Activated B cell treated with CpG ODN at 0.5 μM for 24 hours (primary cell): ENCODE data around the gene PANK4. TPM values are rescaled to one million over a fixed set of nuclear protein-coding genes. Genes with fewer than 3 reads are reported as not detected.

Experiments used
- ATAC-seq: fragments of 200-7000 bp; cut with Tn5 transposase; one replicate; pipeline ENCODE4 v1.10.0; 2021; ENCODE audit warnings: low read depth, mild to moderate bottlenecking, moderate library complexity
- CTCF ChIA-PET: fragments of 350-600 bp; sonication (Branson Sonifier 250); formaldehyde crosslinking; loops from one replicate; lab custom pipeline; 2021; ENCODE audit warnings: antibody characterized with exemption; lab: Charles Lee
- POLR2A ChIA-PET: fragments of 350-600 bp; sonication (Branson Sonifier 250); formaldehyde crosslinking; loops from one replicate; lab custom pipeline; 2021; ENCODE audit warnings: antibody characterized with exemption; lab: Charles Lee
- DNase-seq: peaks from one replicate; pipeline ENCODE4 v3.0.0; 2022
- H3K27ac Mint-ChIP-seq: one replicate; pipeline ENCODE4 v1.8.0; 2020; ENCODE audit warnings: mixed read lengths
- H3K27me3 Mint-ChIP-seq: one replicate; pipeline ENCODE4 v1.8.0; 2021; ENCODE audit warnings: mixed read lengths
- H3K36me3 Mint-ChIP-seq: one replicate; pipeline ENCODE4 v1.8.0; 2021; ENCODE audit warnings: low read depth, mixed read lengths
- H3K4me1 Mint-ChIP-seq: one replicate; pipeline ENCODE4 v1.8.0; 2021; ENCODE audit warnings: mixed read lengths
- H3K4me3 Mint-ChIP-seq: one replicate; pipeline ENCODE4 v1.8.0; 2020; ENCODE audit warnings: mild to moderate bottlenecking, mixed read lengths
- H3K9me3 Mint-ChIP-seq: one replicate; pipeline ENCODE4 v1.8.0; 2020; ENCODE audit warnings: mixed read lengths
- CTCF ChIP-seq: fragments of 200-600 bp; IDR thresholded peaks from one replicate; pipeline ENCODE4 v1.8.0; 2022; ENCODE audit warnings: antibody characterized with exemption, mild to moderate bottlenecking
- intact Hi-C: fragments of 100-400 bp; cut with micrococcal nuclease; formaldehyde crosslinking; loops from one replicate; pipeline ENCODE4 v1.15.1; 2024
- total RNA-seq: library from RNA; stranded (reverse); gene quantifications from 2 replicates; pipeline ENCODE4 v1.2.3, GENCODE V29; 2022

Gene PANK4
- total RNA-seq, 1 donor from 2014 or later = 54.0 TPM

GRCh38 chr1:2532485-2533160, 6.2 kb upstream of the PANK4 start:
- Mint-ChIP-seq H3K9me3 (no peaks in the 10 kb centered on the region), H3K27ac (no peak overlapping the region), H3K4me1 (peaks cover 11% of the 10 kb centered on the region), H3K36me3 (no peaks in the 10 kb centered on the region), H3K4me3 (no peak overlapping the region), H3K27me3 (peaks cover 20% of the 10 kb centered on the region)
- DNase-seq = no peak
- intact Hi-C loops = no loop called here
- no peak for TF ChIP-seq CTCF
- ChIA-PET CTCF (no interaction called here), POLR2A (interaction anchor here (3.1 kb wide), 1 partner anchor 13 kb away, joined by 10 read pairs; no protein-coding TSS in a partner anchor)
- no peak for ATAC-seq

GRCh38 chr1:2530513-2531361, 4.3 kb upstream of the PANK4 start:
- peaks cover 18% of the 10 kb centered on the region for H3K4me1 Mint-ChIP-seq
- ATAC-seq (no peak), DNase-seq (no peak)
- no peak overlapping the region for H3K27ac Mint-ChIP-seq
- TF ChIP-seq CTCF = no peak
- H3K36me3 Mint-ChIP-seq = peaks cover 2% of the 10 kb centered on the region
- POLR2A ChIA-PET = interaction anchor here (0.9 to 6.7 kb wide), 3 partner anchors 16 to 336 kb away, joined by 3 to 114 read pairs (median 6); no protein-coding TSS in a partner anchor
- CTCF ChIA-PET = no interaction called here
- intact Hi-C loops = no loop called here
- H3K4me3 Mint-ChIP-seq = no peak overlapping the region
- no peaks in the 10 kb centered on the region for H3K9me3 Mint-ChIP-seq
- H3K27me3 Mint-ChIP-seq = peaks cover 20% of the 10 kb centered on the region

- H3K9me3 Mint-ChIP-seq = no peaks in the 10 kb centered on the region
- DNase-seq (no peak), ATAC-seq (no peak)
- peaks cover 5% of the 10 kb centered on the region for H3K36me3 Mint-ChIP-seq
- ChIA-PET CTCF (interaction anchor here (1.4 to 1.7 kb wide), 2 partner anchors 18 to 56 kb away, joined by 8 to 9 read pairs; partner anchors contain the start of gene PRXL2B), POLR2A (interaction anchor here (0.7 to 6.7 kb wide), 6 partner anchors 16 to 335 kb away, joined by 3 to 114 read pairs (median 5); partner anchors contain the start of genes PRXL2B and TNFRSF14)
- H3K4me3 Mint-ChIP-seq = peak within 1 kb of the TSS; percentile 84
- peaks cover 18% of the 10 kb centered on the region for H3K27me3 Mint-ChIP-seq
- intact Hi-C loops = no loop called here
- H3K27ac Mint-ChIP-seq = no peak within 1 kb of the TSS
- peaks cover 25% of the 10 kb centered on the region for H3K4me1 Mint-ChIP-seq
- TF ChIP-seq CTCF = no peak
Observed at GRCh38 chr1:2529784-2530512, 3.6 kb upstream of the PANK4 start, which contains the start of gene HES5. HES5 (minus strand) TSS chr1:2530263; CDS start chr1:2530164, 99 bp downstream.

- Mint-ChIP-seq H3K36me3 (peaks cover 5% of the 10 kb centered on the region), H3K9me3 (no peaks in the 10 kb centered on the region), H3K27ac (no peak overlapping the region), H3K4me1 (peaks cover 32% of the 10 kb centered on the region), H3K4me3 (peak overlapping the region; percentile 84), H3K27me3 (peaks cover 18% of the 10 kb centered on the region)
- CTCF ChIA-PET = interaction anchor here (1.1 to 1.7 kb wide), 3 partner anchors 18 to 57 kb away, joined by 3 to 9 read pairs (median 8); partner anchors contain the start of gene PRXL2B
- intact Hi-C loops = no loop called here
- POLR2A ChIA-PET = interaction anchor here (0.6 to 6.7 kb wide), 7 partner anchors 17 to 335 kb away, joined by 3 to 114 read pairs (median 3); partner anchors contain the start of genes FAAP20, PRXL2B and TNFRSF14
- TF ChIP-seq CTCF = no peak
- ATAC-seq (peak; percentile 21), DNase-seq (peak; percentile 53)
Observed at GRCh38 chr1:2528966-2529783, 2.8 kb upstream of the PANK4 start.
